Measurements from ENCODE around the gene KCNC4. TPM values are rescaled to one million over a fixed set of nuclear protein-coding genes. Genes with fewer than 3 reads are reported as not detected.

The KCNC4 gene
- total RNA-seq, 1 experiment from 2014 or later: 8.9 TPM

DNA sequence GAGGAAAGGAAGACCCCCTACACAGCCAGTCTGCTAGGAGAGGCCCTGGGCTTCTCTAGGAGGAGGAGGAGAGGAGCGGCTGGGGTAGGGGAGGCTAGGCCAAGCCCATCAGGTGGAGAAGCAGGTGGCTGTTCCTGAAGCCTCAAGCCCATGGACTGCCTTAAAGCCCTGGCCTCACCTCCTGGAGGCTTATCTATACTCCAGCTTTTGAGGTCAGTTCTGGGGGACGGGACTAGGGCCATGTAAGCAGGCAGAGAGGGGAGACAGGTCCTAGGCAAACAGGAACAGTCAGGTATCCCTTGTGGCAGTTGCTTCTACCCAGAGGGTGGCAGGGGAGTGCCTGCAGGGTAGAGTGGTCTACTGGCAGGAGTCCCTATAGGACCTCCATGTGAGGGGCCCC, 40.6 kb downstream of the KCNC4 start:
- TF ChIP-seq, protein P1, sequence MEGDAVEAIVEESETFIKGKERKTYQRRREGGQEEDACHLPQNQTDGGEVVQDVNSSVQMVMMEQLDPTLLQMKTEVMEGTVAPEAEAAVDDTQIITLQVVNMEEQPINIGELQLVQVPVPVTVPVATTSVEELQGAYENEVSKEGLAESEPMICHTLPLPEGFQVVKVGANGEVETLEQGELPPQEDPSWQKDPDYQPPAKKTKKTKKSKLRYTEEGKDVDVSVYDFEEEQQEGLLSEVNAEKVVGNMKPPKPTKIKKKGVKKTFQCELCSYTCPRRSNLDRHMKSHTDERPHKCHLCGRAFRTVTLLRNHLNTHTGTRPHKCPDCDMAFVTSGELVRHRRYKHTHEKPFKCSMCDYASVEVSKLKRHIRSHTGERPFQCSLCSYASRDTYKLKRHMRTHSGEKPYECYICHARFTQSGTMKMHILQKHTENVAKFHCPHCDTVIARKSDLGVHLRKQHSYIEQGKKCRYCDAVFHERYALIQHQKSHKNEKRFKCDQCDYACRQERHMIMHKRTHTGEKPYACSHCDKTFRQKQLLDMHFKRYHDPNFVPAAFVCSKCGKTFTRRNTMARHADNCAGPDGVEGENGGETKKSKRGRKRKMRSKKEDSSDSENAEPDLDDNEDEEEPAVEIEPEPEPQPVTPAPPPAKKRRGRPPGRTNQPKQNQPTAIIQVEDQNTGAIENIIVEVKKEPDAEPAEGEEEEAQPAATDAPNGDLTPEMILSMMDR (conservative IDR thresholded peaks at IDR 0.05): no peak

More for the DNA sequence above, 40.6 kb downstream of the KCNC4 start:
- no peak overlapping the region for H4K5ac ChIP-seq (ENCODE audit: insufficient read length, low read depth, low read length)
- no peak overlapping the region for H3K4ac ChIP-seq (ENCODE audit: low read depth, low read length)
- no peak overlapping the region for H4K8ac ChIP-seq (replicated peaks; ENCODE audit: insufficient read length, low read depth, low read length)
- no peak overlapping the region for H3K18ac ChIP-seq (ENCODE audit: insufficient read length, low read depth, low read length)
- no peak overlapping the region for H2BK120ac ChIP-seq (ENCODE audit: low read depth, low read length, poor library complexity, severe bottlenecking)
- Mint-ChIP-seq H3K36me3 (ENCODE audit: insufficient read depth in 1 of 3, low read depth in 3 of 3) (no peaks in the 10 kb centered on the region), H3K9me3 (no peaks in the 10 kb centered on the region), H3K27me3 (ENCODE audit: low read depth) (peaks cover 6% of the 10 kb centered on the region), H3K4me3 (no peak overlapping the region), H3K27ac (no peak overlapping the region), H3K4me1 (peaks cover 10% of the 10 kb centered on the region in 2 experiments)
- H3K79me2 ChIP-seq (ENCODE audit: insufficient read depth, low read length): no peaks in the 10 kb centered on the region
- no peak overlapping the region for H2AFZ ChIP-seq (ENCODE audit: low read length)
- H2BK12ac ChIP-seq (ENCODE audit: insufficient read length, low read depth, low read length): no peak overlapping the region
- H3K56ac ChIP-seq (ENCODE audit: insufficient read length, low read depth, low read length): no peak overlapping the region
- H2AK5ac ChIP-seq (ENCODE audit: insufficient read length, low read length): no peak overlapping the region
- H3K9me3 ChIP-seq (ENCODE audit: control insufficient read depth, low read depth, low read length): no peaks in the 10 kb centered on the region
- H4K91ac ChIP-seq (ENCODE audit: insufficient read length, low read depth, low read length): no peak overlapping the region
- H3K27me3 ChIP-seq (ENCODE audit: insufficient read depth, low read length): no peaks in the 10 kb centered on the region
- H3K23ac ChIP-seq (ENCODE audit: insufficient read length, low read depth, low read length): no peak overlapping the region
- H2BK15ac ChIP-seq (ENCODE audit: low read depth, low read length): no peak overlapping the region
- H3K9ac ChIP-seq (ENCODE audit: extremely low read depth, insufficient read length, low read length): no peak overlapping the region
- DNase-seq: peak; percentile 12
- H3K4me1 ChIP-seq (ENCODE audit: insufficient read depth, low read length): no peaks in the 10 kb centered on the region
- WGBS (ENCODE audit: extremely low coverage, insufficient read length, low lambda C conversion rate): no CpG with 5 or more reads among the region's 2 CpGs
- H3T11ph ChIP-seq (ENCODE audit: low read length): no peak overlapping the region
- no peak overlapping the region for H2BK20ac ChIP-seq (ENCODE audit: low read depth, low read length, poor library complexity, severe bottlenecking)
- H4K20me1 ChIP-seq (ENCODE audit: control insufficient read depth, insufficient read depth, insufficient read length): no peaks in the 10 kb centered on the region
- H2BK5ac ChIP-seq (ENCODE audit: insufficient read length, low read length): no peak overlapping the region
- H3K14ac ChIP-seq (ENCODE audit: insufficient read depth, low read length): no peak overlapping the region
- H3K27ac ChIP-seq (ENCODE audit: insufficient read length, low read depth, low read length): no peak overlapping the region
- H3K79me1 ChIP-seq (ENCODE audit: insufficient read depth, low read depth, low read length, poor library complexity, severe bottlenecking): no peaks in the 10 kb centered on the region
- H3K4me2 ChIP-seq (ENCODE audit: insufficient read depth, insufficient read length, low read length): no peak overlapping the region
- no peaks in the 10 kb centered on the region for H3K23me2 ChIP-seq (ENCODE audit: insufficient read length, low read depth, low read length, poor library complexity, severe bottlenecking)

All from H9 (cell line).